Natural killer cell (primary cell): ENCODE measurements around the gene ODC1. TPM values are rescaled to one million over a fixed set of nuclear protein-coding genes. Genes with fewer than 3 reads are reported as not detected.

Source experiments
- ATAC-seq, 3 donors: fragments of 150-1000 bp in 2 of 3; fragments of 200-7000 bp in 1 of 3; cut with Tn5 transposase; 1 replicate in 1 of 3; 2 replicates in 2 of 3; pipeline ENCODE4 v1.10.0; 2021; ENCODE audit warnings: mild to moderate bottlenecking in 2 of 3, moderate library complexity in 2 of 3
- DNase-seq, 2 donors: peaks; one replicate each; pipeline versions ENCODE4 v3.0.0 to v3.0.0-alpha.2; 2013 to 2021; ENCODE audit warnings: mixed read lengths in 1 of 2
- H3K27ac ChIP-seq: one replicate; pipeline ENCODE4 v1.5.1; 2013; ENCODE audit warnings: mild to moderate bottlenecking, low read length
- H3K27me3 ChIP-seq: one replicate; pipeline ENCODE4 v1.6.1; 2013; ENCODE audit warnings: low read length; ENCODE audit not compliant: control insufficient read depth, insufficient read depth
- H3K36me3 ChIP-seq: one replicate; pipeline ENCODE4 v1.6.1; 2013; ENCODE audit warnings: low read length; ENCODE audit not compliant: control insufficient read depth, insufficient read depth
- H3K4me1 ChIP-seq: one replicate; pipeline ENCODE4 v1.6.1; 2013; ENCODE audit warnings: low read length; ENCODE audit not compliant: control insufficient read depth, insufficient read depth
- H3K4me3 ChIP-seq: one replicate; pipeline ENCODE4 v1.5.1; 2013; ENCODE audit warnings: low read length
- H3K9me3 ChIP-seq: one replicate; pipeline ENCODE4 v1.6.1; 2013; ENCODE audit warnings: low read length; ENCODE audit not compliant: control insufficient read depth, insufficient read depth
- H3K27ac Mint-ChIP-seq, 2 donors: one replicate each; pipeline ENCODE4 v1.8.0; 2022; ENCODE audit warnings: mild to moderate bottlenecking in 2 of 2, mixed read lengths in 2 of 2, moderate library complexity in 1 of 2
- H3K27me3 Mint-ChIP-seq, 2 donors: one replicate each; pipeline ENCODE4 v1.8.0; 2022; ENCODE audit warnings: low read depth in 2 of 2, mixed read lengths in 2 of 2
- H3K36me3 Mint-ChIP-seq: one replicate; pipeline ENCODE4 v1.8.0; 2022; ENCODE audit warnings: mixed read lengths
- H3K4me1 Mint-ChIP-seq, 2 donors: one replicate each; pipeline ENCODE4 v1.8.0; 2022; ENCODE audit warnings: mixed read lengths in 2 of 2
- H3K4me3 Mint-ChIP-seq: one replicate; pipeline ENCODE4 v1.8.0; 2022; ENCODE audit warnings: mild to moderate bottlenecking, moderate library complexity, mixed read lengths
- H3K9me3 Mint-ChIP-seq, 2 donors: one replicate each; pipeline ENCODE4 v1.8.0; 2022; ENCODE audit warnings: mixed read lengths in 2 of 2
- CTCF ChIP-seq: fragments of 200-600 bp; IDR thresholded peaks from one replicate; pipeline ENCODE4 v1.8.0; 2022; ENCODE audit warnings: antibody characterized with exemption
- WGBS: methylation state at CpG from one replicate; pipeline ENCODE4 v1.1.7; 2013; ENCODE audit warnings: missing lambda C conversion rate; ENCODE audit not compliant: insufficient coverage; 5-methylcytosine and 5-hydroxymethylcytosine counted together
- intact Hi-C: fragments of 100-400 bp; cut with micrococcal nuclease; formaldehyde crosslinking; loops from one replicate; pipeline ENCODE4 v1.14.2; 2022
- total RNA-seq, 4 donors: library from RNA; stranded (reverse); fragments of 120-200 nt in 1 of 4; gene quantifications; one replicate each; pipeline versions ENCODE4 v1.2.3 to v1.2.4, GENCODE V29; 2013 to 2022

ODC1 gene
- total RNA-seq, 3 donors from 2014 or later (not counting 1 experiment from before 2014, with no cell fraction given) = 38.7 to 85.4 (median 43.8) TPM

DNA sequence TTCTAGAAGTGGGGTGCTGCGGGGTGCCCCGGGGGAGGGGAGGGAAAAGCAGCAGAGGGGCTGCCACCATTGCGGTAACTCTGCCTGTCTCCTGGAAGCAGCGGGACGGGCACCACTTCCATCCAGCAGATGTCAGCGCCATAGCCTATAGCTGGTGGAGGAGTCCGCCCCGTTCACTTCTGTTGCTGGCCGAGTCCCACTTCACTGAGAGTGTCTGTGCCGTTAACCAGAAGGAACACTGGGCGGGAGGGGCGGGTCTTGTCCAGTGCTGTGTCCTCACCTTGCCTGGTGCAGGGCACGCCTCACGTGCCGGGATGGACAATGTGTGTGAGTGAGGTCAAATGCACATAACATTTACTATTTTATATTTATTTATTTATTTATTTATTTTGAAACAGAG is 19.3 kb upstream of the ODC1 start:
- TF ChIP-seq CTCF = no peak
- intact Hi-C loops = no loop called here
- ATAC-seq (no peak), DNase-seq (no peak)
- WGBS = 87% methylated on average over 12 of the region's 15 CpGs
- Histone ChIP-seq H3K27me3 (no peaks in the 10 kb centered on the region), H3K4me1 (no peaks in the 10 kb centered on the region), H3K36me3 (no peaks in the 10 kb centered on the region), H3K4me3 (no peak overlapping the region), H3K27ac (no peak overlapping the region), H3K9me3 (no peaks in the 10 kb centered on the region)
- H3K9me3 Mint-ChIP-seq = no peaks in the 10 kb centered on the region
- no peak overlapping the region for H3K4me3 Mint-ChIP-seq
- no peaks in the 10 kb centered on the region for H3K36me3 Mint-ChIP-seq
- H3K4me1 Mint-ChIP-seq = no peaks in the 10 kb centered on the region
- H3K27ac Mint-ChIP-seq = no peak overlapping the region
- H3K27me3 Mint-ChIP-seq = peaks cover 0 to 4% of the 10 kb centered on the region in 2 donors

- ATAC-seq = no peak
- Mint-ChIP-seq H3K4me1 (no peaks in the 10 kb centered on the region), H3K9me3 (no peaks in the 10 kb centered on the region), H3K36me3 (no peaks in the 10 kb centered on the region), H3K27ac (no peak overlapping the region), H3K27me3 (peaks cover 0 to 4% of the 10 kb centered on the region in 2 donors), H3K4me3 (no peak overlapping the region)
- Histone ChIP-seq H3K4me1 (no peaks in the 10 kb centered on the region), H3K27ac (no peak overlapping the region), H3K4me3 (no peak overlapping the region), H3K36me3 (no peaks in the 10 kb centered on the region), H3K27me3 (no peaks in the 10 kb centered on the region), H3K9me3 (no peaks in the 10 kb centered on the region)
- 89% methylated on average over 11 of the region's 11 CpGs for WGBS
- TF ChIP-seq CTCF = no peak
- intact Hi-C loops = no loop called here
- no peak for DNase-seq
These were observed 18.7 kb upstream of the ODC1 start for GRCh38 chr2:10466801-10467200.

DNA sequence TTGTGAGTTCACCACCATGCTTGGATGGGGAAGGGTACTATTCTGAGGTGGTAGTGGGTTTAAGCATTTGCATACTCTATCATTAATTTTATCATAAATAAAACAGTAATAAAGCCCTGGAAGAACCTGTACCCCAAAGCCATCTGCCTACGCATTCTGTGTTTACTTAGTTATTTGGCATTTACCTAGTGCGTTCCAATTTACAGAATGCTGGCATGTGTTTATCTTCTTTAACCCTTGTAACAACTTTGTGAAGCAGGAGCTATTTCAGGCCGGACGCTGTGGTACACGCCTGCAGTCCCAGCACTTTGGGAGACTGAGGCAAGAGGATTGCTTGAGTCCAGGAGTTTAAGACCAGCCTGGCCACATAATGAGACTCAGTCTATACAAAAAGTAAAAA is 17.8 kb upstream of the ODC1 start:
- intact Hi-C loops = no loop called here

More for the DNA sequence above, 17.8 kb upstream of the ODC1 start:
- no peaks in the 10 kb centered on the region for H3K9me3 Mint-ChIP-seq
- TF ChIP-seq CTCF = no peak
- Histone ChIP-seq H3K27ac (no peak overlapping the region), H3K4me3 (no peak overlapping the region), H3K36me3 (no peaks in the 10 kb centered on the region), H3K27me3 (no peaks in the 10 kb centered on the region), H3K9me3 (no peaks in the 10 kb centered on the region), H3K4me1 (no peaks in the 10 kb centered on the region)
- DNase-seq = no peak
- no peaks in the 10 kb centered on the region for H3K4me1 Mint-ChIP-seq
- WGBS = 98% methylated on average over 5 of the region's 5 CpGs
- H3K27me3 Mint-ChIP-seq = peaks cover 0 to 4% of the 10 kb centered on the region in 2 donors
- no peak for ATAC-seq
- H3K4me3 Mint-ChIP-seq = no peak overlapping the region
- no peak overlapping the region for H3K27ac Mint-ChIP-seq
- H3K36me3 Mint-ChIP-seq = no peaks in the 10 kb centered on the region
